Measurements from ENCODE around the gene PLIN4. TPM values are rescaled to one million over a fixed set of nuclear protein-coding genes. Genes with fewer than 3 reads are reported as not detected.
"Not testable (repeated sequence)": the region's sequence is repeated elsewhere in the genome, so short reads cannot be mapped to it uniquely, and the experiment has no call there.

Gene PLIN4
- 10 to 100 TPM in 1 of 4 donors, 1 to 10 TPM in 1, under 1 TPM in 2; 0.50 to 16.9 (median 1.1) TPM for polyA plus RNA-seq
- long read RNA-seq, donor 1: 0 reads
- long read RNA-seq, donor 2: 0 reads
- long read RNA-seq, donor 3: 0 reads
- long read RNA-seq, donor 4: 0 reads
- long read RNA-seq, donor 5: 0 reads
- long read RNA-seq, donor 6: 0 reads
- long read RNA-seq, donor 7: 0 reads
- long read RNA-seq, donor 8: 0 reads
- long read RNA-seq, donor 9: 0 reads
- long read RNA-seq, donor 10: 0 reads

- Histone ChIP-seq H3K36me3 (ENCODE audit: control insufficient read depth in 3 of 3, insufficient read depth in 2 of 3, low read depth in 1 of 3, low read length in 3 of 3) (no peaks in the 10 kb centered on the region), H3K9me3 (ENCODE audit: control insufficient read depth in 2 of 2, insufficient read depth in 1 of 2, low read depth in 1 of 2, low read length in 1 of 2) (peaks cover 0 to 10% of the 10 kb centered on the region in 2 donors), H3K27ac (ENCODE audit: low read depth in 1 of 3, low read length in 2 of 3) (peak within 1 kb of the TSS in 1 of 3 donors; percentile 1), H3K4me1 (ENCODE audit: control insufficient read depth in 3 of 3, insufficient read depth in 2 of 3, low read depth in 1 of 3, low read length in 2 of 3) (no peaks in the 10 kb centered on the region), H3K27me3 (ENCODE audit: control insufficient read depth in 3 of 3, insufficient read depth in 3 of 3, low read length in 3 of 3) (no peaks in the 10 kb centered on the region), H3K4me3 (ENCODE audit: low read depth in 1 of 3, low read length in 3 of 3) (no peak within 1 kb of the TSS)
- WGBS, 3 donors: 65 to 79% (median 69%) methylated on average over 27 to 34 of the region's 34 CpGs
- DNase-seq: no peak
- no peak for FAIRE-seq
These were observed at the start of gene PLIN4 for GRCh38 chr19:4518345-4519171. TSS of gene PLIN4 (minus strand) at chr19:4518486. CDS start at chr19:4518272, 214 bp downstream.

DNA sequence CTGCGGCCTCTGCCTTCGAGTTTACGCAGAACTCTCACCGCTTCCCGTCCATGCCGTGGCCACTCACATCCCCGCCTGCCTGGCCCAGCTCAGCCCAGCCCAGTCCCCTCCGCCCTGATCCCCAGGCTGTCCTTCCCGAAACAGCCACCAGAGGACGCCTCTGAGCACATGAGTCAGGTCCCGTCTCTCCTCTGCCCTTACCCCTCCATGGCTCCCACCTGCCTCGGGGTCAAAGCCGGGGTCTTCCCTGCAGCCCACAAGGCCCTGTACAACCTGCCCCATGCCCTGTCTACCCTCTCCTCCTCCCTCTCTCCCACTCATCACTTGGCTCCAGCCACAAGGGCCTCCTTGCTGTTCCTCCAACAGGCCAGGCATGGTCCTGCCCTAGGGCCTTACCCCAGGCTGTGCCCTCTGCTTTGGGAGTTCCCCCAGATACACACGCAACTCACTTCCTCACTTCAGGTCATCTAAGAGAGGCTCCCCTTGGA lies 49.3 kb upstream of the PLIN4 start:
- Histone ChIP-seq H3K4me3 (ENCODE audit: low read depth in 1 of 3, low read length in 3 of 3) (no peak overlapping the region), H3K4me1 (ENCODE audit: control insufficient read depth in 3 of 3, insufficient read depth in 2 of 3, low read depth in 1 of 3, low read length in 2 of 3) (no peaks in the 10 kb centered on the region), H3K27me3 (ENCODE audit: control insufficient read depth in 3 of 3, insufficient read depth in 3 of 3, low read length in 3 of 3) (no peaks in the 10 kb centered on the region), H3K27ac (ENCODE audit: low read depth in 1 of 3, low read length in 2 of 3) (no peak overlapping the region), H3K9me3 (ENCODE audit: control insufficient read depth in 2 of 2, insufficient read depth in 1 of 2, low read depth in 1 of 2, low read length in 1 of 2) (no peaks in the 10 kb centered on the region), H3K36me3 (ENCODE audit: control insufficient read depth in 3 of 3, insufficient read depth in 2 of 3, low read depth in 1 of 3, low read length in 3 of 3) (no peaks in the 10 kb centered on the region)
- WGBS, 3 donors: 41 to 47% (median 43%) methylated on average over 14 of the region's 14 CpGs
- FAIRE-seq (no peak), DNase-seq (peak; percentile 32 to 47)

DNA sequence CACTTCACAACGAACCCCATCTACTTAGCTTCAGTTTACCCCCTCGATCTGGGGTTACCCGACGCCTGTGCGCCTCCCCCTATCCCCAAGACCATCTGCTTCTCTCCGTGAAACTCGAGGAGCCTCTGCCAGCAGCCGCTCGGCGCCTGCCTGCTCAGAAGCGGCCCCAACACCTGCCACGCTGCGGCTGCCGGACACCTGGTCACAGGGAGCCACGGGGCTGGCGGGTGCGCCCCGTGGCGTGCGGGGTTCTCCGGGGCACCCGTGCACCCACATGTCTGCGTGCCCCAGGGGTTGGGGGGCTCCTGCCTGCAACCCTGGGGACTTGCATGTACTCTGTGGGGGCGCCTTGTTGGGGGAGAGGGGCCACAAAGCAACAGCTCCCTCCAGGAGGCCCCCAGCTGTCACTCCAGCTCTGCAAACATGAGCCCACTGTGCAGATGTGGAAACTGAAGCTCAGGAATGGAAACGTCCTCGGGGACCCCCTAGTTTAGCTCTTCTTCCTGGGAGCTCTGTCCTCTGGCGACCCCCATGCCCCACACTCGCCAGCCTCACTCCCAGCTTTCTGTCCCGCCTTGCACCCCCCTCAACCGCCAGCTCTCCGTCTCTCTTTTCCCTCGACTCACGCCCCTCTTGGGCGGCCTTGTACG lies 48.2 kb upstream of the PLIN4 start:
- WGBS, 3 donors: 75 to 84% (median 77%) methylated on average over 34 to 35 of the region's 35 CpGs
- no peaks in the 10 kb centered on the region for H3K9me3 ChIP-seq (ENCODE audit: control insufficient read depth in 2 of 2, insufficient read depth in 1 of 2, low read depth in 1 of 2, low read length in 1 of 2)
- H3K27me3 ChIP-seq (ENCODE audit: control insufficient read depth in 3 of 3, insufficient read depth in 3 of 3, low read length in 3 of 3): no peaks in the 10 kb centered on the region
- no peaks in the 10 kb centered on the region for H3K4me1 ChIP-seq (ENCODE audit: control insufficient read depth in 3 of 3, insufficient read depth in 2 of 3, low read depth in 1 of 3, low read length in 2 of 3)
- H3K36me3 ChIP-seq (ENCODE audit: control insufficient read depth in 3 of 3, insufficient read depth in 2 of 3, low read depth in 1 of 3, low read length in 3 of 3): no peaks in the 10 kb centered on the region
- peak overlapping the region in 1 of 3 donors; percentile 45 for H3K27ac ChIP-seq (ENCODE audit: low read depth in 1 of 3, low read length in 2 of 3)
- no peak overlapping the region for H3K4me3 ChIP-seq (ENCODE audit: low read depth in 1 of 3, low read length in 3 of 3)
- DNase-seq (no peak), FAIRE-seq (no peak)

- not testable (repeated sequence) for H3K4me1 ChIP-seq (ENCODE audit: control insufficient read depth in 3 of 3, insufficient read depth in 2 of 3, low read depth in 1 of 3, low read length in 2 of 3); H3K36me3 ChIP-seq (ENCODE audit: control insufficient read depth in 3 of 3, insufficient read depth in 2 of 3, low read depth in 1 of 3, low read length in 3 of 3); H3K4me3 ChIP-seq (ENCODE audit: low read depth in 1 of 3, low read length in 3 of 3); H3K27ac ChIP-seq (ENCODE audit: low read depth in 1 of 3, low read length in 2 of 3); DNase-seq; H3K9me3 ChIP-seq (ENCODE audit: control insufficient read depth in 2 of 2, insufficient read depth in 1 of 2, low read depth in 1 of 2, low read length in 1 of 2); FAIRE-seq; H3K27me3 ChIP-seq (ENCODE audit: control insufficient read depth in 3 of 3, insufficient read depth in 3 of 3, low read length in 3 of 3)
- 64 to 82% (median 65%) methylated on average over 3 to 5 of the region's 5 CpGs for WGBS, 3 donors
These were observed 45.3 kb upstream of the PLIN4 start for GRCh38 chr19:4563562-4563961.

DNA sequence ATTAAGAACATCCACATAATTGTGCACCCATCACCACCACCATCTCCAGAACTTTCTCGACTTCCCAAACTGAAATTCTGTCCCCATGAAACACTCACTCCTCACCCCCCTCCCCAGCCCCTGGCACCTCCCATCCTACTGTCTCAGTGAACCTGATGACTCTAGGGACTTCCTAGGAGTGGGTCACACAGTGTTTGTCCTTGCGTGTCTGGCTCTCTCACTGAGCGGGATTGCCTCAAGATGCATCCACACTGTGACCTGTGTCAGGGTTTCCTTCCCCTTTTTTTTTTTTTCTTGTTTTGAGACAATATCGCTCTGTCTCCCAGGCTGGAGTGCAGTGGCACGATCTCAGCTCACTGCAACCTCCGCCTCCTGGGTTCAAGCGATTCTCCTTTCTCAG lies 43.8 kb upstream of the PLIN4 start:
- not testable (repeated sequence) for H3K27ac ChIP-seq (ENCODE audit: low read depth in 1 of 3, low read length in 2 of 3); H3K4me1 ChIP-seq (ENCODE audit: control insufficient read depth in 3 of 3, insufficient read depth in 2 of 3, low read depth in 1 of 3, low read length in 2 of 3); DNase-seq; H3K36me3 ChIP-seq (ENCODE audit: control insufficient read depth in 3 of 3, insufficient read depth in 2 of 3, low read depth in 1 of 3, low read length in 3 of 3); H3K27me3 ChIP-seq (ENCODE audit: control insufficient read depth in 3 of 3, insufficient read depth in 3 of 3, low read length in 3 of 3); H3K4me3 ChIP-seq (ENCODE audit: low read depth in 1 of 3, low read length in 3 of 3); H3K9me3 ChIP-seq (ENCODE audit: control insufficient read depth in 2 of 2, insufficient read depth in 1 of 2, low read depth in 1 of 2, low read length in 1 of 2); FAIRE-seq
- 69 to 89% (median 76%) methylated on average over 7 of the region's 7 CpGs for WGBS, 3 donors

DNA sequence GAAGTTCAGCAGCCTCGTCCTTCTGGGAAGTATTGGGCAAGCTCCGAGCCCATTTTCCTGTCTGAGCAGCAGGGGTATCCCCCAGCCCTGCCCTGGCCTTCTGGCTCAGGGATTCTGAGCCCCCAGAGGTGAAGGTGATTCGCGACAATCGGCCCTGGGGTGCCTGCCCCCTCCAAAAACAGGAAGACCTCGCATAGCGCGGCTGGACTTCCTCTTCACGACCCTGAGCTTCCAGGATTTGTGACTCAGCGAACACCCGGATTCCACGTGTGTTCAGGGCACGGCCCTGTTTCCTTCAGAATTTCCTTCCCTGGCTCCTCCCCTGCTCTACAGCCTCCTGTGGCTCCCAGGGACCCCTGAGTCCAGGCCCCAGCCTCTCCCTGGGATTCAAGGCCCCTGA lies 41.3 kb upstream of the PLIN4 start, which contains the start of gene SEMA6B:
Gene SEMA6B (minus strand): TSS at position 116 of the 400 bp plus-strand sequence. CDS start 1,227 bp downstream, outside the sequence.
- H3K4me3 ChIP-seq (ENCODE audit: low read depth in 1 of 3, low read length in 3 of 3): peak within 1 kb of the TSS in 1 of 3 donors; percentile 24

DNA sequence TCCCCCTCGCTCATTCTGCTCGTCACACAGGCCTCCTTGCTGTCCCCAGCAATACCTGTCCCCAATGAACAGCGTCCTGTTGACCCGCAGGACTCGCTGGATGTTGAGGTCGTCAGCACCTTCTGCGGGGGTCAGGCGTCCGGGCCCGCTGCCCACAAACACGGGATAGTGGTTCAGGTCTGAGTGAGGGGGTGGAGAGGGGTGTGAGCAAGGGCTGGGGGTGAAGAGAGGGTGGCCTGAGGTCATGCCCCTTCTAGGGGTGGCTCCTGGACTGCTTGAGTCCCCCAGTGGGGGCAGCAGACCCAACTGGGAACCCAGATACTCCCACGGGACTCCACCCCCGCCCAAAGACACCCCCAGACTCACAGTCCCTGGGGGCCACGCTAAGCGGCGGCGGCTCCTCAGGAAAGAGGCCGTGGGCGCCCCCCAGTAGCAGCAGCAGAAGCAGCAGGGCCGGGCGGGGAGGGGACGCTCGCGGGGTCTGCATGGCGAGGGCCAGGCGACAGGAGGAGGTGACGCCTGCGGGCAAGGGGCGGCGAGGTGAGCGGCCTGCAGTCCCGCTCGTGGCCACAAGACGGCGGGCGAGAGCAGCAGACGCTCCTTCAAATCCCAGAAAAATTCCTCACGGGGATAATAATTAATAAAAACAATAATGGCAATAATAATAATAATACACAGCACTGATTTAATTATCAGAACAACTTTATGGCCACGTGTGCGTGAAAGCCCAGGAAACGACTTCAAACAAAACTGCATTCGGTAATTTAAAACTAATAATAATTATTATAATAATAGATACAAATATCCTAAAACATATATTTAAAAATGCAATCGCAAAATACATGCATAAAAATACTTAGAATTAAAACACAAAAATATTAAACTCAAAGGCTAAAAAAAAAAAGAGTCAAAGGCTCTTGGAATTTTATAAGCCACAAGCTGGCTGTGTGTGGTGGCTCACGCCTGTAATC lies 40.0 kb upstream of the PLIN4 start:
- DNase-seq (peak in 1 of 2 donors; percentile 54), FAIRE-seq (no peak)
- 20 to 30% (median 28%) methylated on average over 38 to 44 of the region's 44 CpGs for WGBS, 3 donors
- H3K27me3 ChIP-seq (ENCODE audit: control insufficient read depth in 3 of 3, insufficient read depth in 3 of 3, low read length in 3 of 3): no peaks in the 10 kb centered on the region
- no peaks in the 10 kb centered on the region for H3K4me1 ChIP-seq (ENCODE audit: control insufficient read depth in 3 of 3, insufficient read depth in 2 of 3, low read depth in 1 of 3, low read length in 2 of 3)
- peak overlapping the region in 1 of 3 donors; percentile 17 for H3K27ac ChIP-seq (ENCODE audit: low read depth in 1 of 3, low read length in 2 of 3)
- H3K36me3 ChIP-seq (ENCODE audit: control insufficient read depth in 3 of 3, insufficient read depth in 2 of 3, low read depth in 1 of 3, low read length in 3 of 3): peaks cover 0 to 2% (median 0%) of the 10 kb centered on the region in 3 donors
- no peak overlapping the region for H3K4me3 ChIP-seq (ENCODE audit: low read depth in 1 of 3, low read length in 3 of 3)
- H3K9me3 ChIP-seq (ENCODE audit: control insufficient read depth in 2 of 2, insufficient read depth in 1 of 2, low read depth in 1 of 2, low read length in 1 of 2): no peaks in the 10 kb centered on the region

More for the DNA sequence above, 41.3 kb upstream of the PLIN4 start, which contains the start of gene SEMA6B:
- 57 to 61% (median 60%) methylated on average over 13 of the region's 13 CpGs for WGBS, 3 donors
- H3K4me1 ChIP-seq (ENCODE audit: control insufficient read depth in 3 of 3, insufficient read depth in 2 of 3, low read depth in 1 of 3, low read length in 2 of 3): no peaks in the 10 kb centered on the region
- H3K27me3 ChIP-seq (ENCODE audit: control insufficient read depth in 3 of 3, insufficient read depth in 3 of 3, low read length in 3 of 3): no peaks in the 10 kb centered on the region
- FAIRE-seq: no peak
- H3K9me3 ChIP-seq (ENCODE audit: control insufficient read depth in 2 of 2, insufficient read depth in 1 of 2, low read depth in 1 of 2, low read length in 1 of 2): no peaks in the 10 kb centered on the region
- peak within 1 kb of the TSS in 1 of 3 donors; percentile 84 for H3K27ac ChIP-seq (ENCODE audit: low read depth in 1 of 3, low read length in 2 of 3)
- no peak for DNase-seq
- H3K36me3 ChIP-seq (ENCODE audit: control insufficient read depth in 3 of 3, insufficient read depth in 2 of 3, low read depth in 1 of 3, low read length in 3 of 3): peaks cover 0 to 2% (median 0%) of the 10 kb centered on the region in 3 donors

Data from small intestine (tissue), 16 donors.